IMR-90 (cell line): ENCODE data around the gene DHRS7C. TPM values are rescaled to one million over a fixed set of nuclear protein-coding genes. Genes with fewer than 3 reads are reported as not detected.

Source experiments
- ATAC-seq: fragments of 200-7000 bp; cut with Tn5 transposase; 2 replicates; pipeline ENCODE4 v1.9.1; 2020; ENCODE audit warnings: low read depth, mild to moderate bottlenecking, moderate library complexity
- BruUV-seq: library from RNA; stranded (reverse); fragments of 400-500 nt; replicated peaks from 2 replicates; lab custom pipeline; 2021; lab: Mats Ljungman, UMichigan
- CTCF ChIA-PET: fragments of 300-600 bp; formaldehyde crosslinking; extraction: SDS; loops from one replicate; lab custom pipeline; 2021; ENCODE audit warnings: antibody characterized with exemption; lab: Yijun Ruan, JAX
- POLR2A ChIA-PET: fragments of 300-600 bp; sonication (Branson Sonifier 250); formaldehyde crosslinking; loops from one replicate; lab custom pipeline; 2022; ENCODE audit warnings: antibody characterized with exemption; ENCODE audit not compliant: unreplicated experiment; lab: Charles Lee
- DNase-seq: peaks from one replicate; pipeline ENCODE4 v3.0.0; 2013
- H2AFZ ChIP-seq: replicated peaks from 2 replicates; pipeline ENCODE3; 2013; ENCODE audit warnings: low read length, mild to moderate bottlenecking; ENCODE audit not compliant: poor library complexity
- H2AK5ac ChIP-seq: 2 replicates; pipeline ENCODE4 v1.6.1; 2013; ENCODE audit warnings: low read depth, low read length, inconsistent platforms
- H2AK9ac ChIP-seq: replicated peaks from 2 replicates; pipeline ENCODE3; 2013; ENCODE audit warnings: mild to moderate bottlenecking, low read depth, low read length, moderate library complexity; ENCODE audit not compliant: poor library complexity
- H2BK120ac ChIP-seq: 2 replicates; pipeline ENCODE4 v1.6.1; 2013; ENCODE audit warnings: low read depth, low read length, inconsistent platforms
- H2BK15ac ChIP-seq: 3 replicates; pipeline ENCODE4 v1.6.1; 2013; ENCODE audit warnings: low read depth, low read length, inconsistent platforms
- H2BK20ac ChIP-seq: 2 replicates; pipeline ENCODE4 v1.6.1; 2013; ENCODE audit warnings: low read depth, mild to moderate bottlenecking, inconsistent platforms, low read length, moderate library complexity
- H2BK5ac ChIP-seq: 2 replicates; pipeline ENCODE4 v1.6.1; 2013; ENCODE audit warnings: mild to moderate bottlenecking, low read depth, low read length, inconsistent platforms; ENCODE audit not compliant: poor library complexity, severe bottlenecking
- H3K14ac ChIP-seq: replicated peaks from 2 replicates; pipeline ENCODE4 v1.6.1; 2013; ENCODE audit warnings: low read depth, low read length, inconsistent platforms
- H3K18ac ChIP-seq: 2 replicates; pipeline ENCODE4 v1.6.1; 2013; ENCODE audit warnings: low read depth, low read length, control low read depth
- H3K23ac ChIP-seq: 2 replicates; pipeline ENCODE4 v1.6.1; 2013; ENCODE audit warnings: low read depth, low read length, inconsistent platforms
- H3K27ac ChIP-seq: 2 replicates; pipeline ENCODE4 v1.5.1; 2013; ENCODE audit warnings: mild to moderate bottlenecking, control low read depth, low read length; ENCODE audit not compliant: insufficient read depth
- H3K27me3 ChIP-seq: 2 replicates; pipeline ENCODE4 v1.6.1; 2013; ENCODE audit warnings: low read length; ENCODE audit not compliant: control insufficient read depth, insufficient read depth
- H3K36me3 ChIP-seq: 2 replicates; pipeline ENCODE4 v1.6.1; 2013; ENCODE audit warnings: low read length, mixed read lengths; ENCODE audit not compliant: control insufficient read depth, insufficient read depth
- H3K4ac ChIP-seq: 2 replicates; pipeline ENCODE4 v1.6.1; 2013; ENCODE audit warnings: low read depth, low read length, inconsistent platforms
- H3K4me1 ChIP-seq: 2 replicates; pipeline ENCODE4 v1.6.1; 2013; ENCODE audit warnings: low read length, mixed read lengths; ENCODE audit not compliant: control insufficient read depth, insufficient read depth
- H3K4me2 ChIP-seq: 2 replicates; pipeline ENCODE4 v1.6.1; 2013; ENCODE audit warnings: low read depth, mild to moderate bottlenecking, control low read depth, low read length, moderate library complexity
- H3K4me3 ChIP-seq: 2 replicates; pipeline ENCODE4 v1.5.1; 2013; ENCODE audit warnings: low read depth, mild to moderate bottlenecking, control low read depth, low read length, moderate library complexity; ENCODE audit not compliant: insufficient read depth
- H3K56ac ChIP-seq: 2 replicates; pipeline ENCODE4 v1.6.1; 2013; ENCODE audit warnings: low read length, inconsistent platforms; ENCODE audit not compliant: insufficient read depth; ENCODE audit errors: extremely low read depth
- H3K79me1 ChIP-seq, 2 experiments: 2 replicates each; pipeline ENCODE4 v1.6.1; 2013; ENCODE audit warnings: low read length in 2 of 2, inconsistent platforms in 1 of 2, low read depth in 1 of 2
- H3K9ac ChIP-seq: 2 replicates; pipeline ENCODE4 v1.6.1; 2013; ENCODE audit warnings: low read depth, low read length, control low read depth
- H3K9me1 ChIP-seq: 2 replicates; pipeline ENCODE4 v1.6.1; 2013; ENCODE audit warnings: low read length, inconsistent platforms; ENCODE audit not compliant: insufficient read depth
- H3K9me3 ChIP-seq: 2 replicates; pipeline ENCODE4 v1.6.1; 2013; ENCODE audit warnings: low read length; ENCODE audit not compliant: control insufficient read depth, insufficient read depth
- H4K20me1 ChIP-seq: 2 replicates; pipeline ENCODE4 v1.6.1; 2013; ENCODE audit warnings: low read length, inconsistent platforms; ENCODE audit not compliant: insufficient read depth
- H4K5ac ChIP-seq: 2 replicates; pipeline ENCODE4 v1.6.1; 2013; ENCODE audit warnings: mild to moderate bottlenecking, low read depth, low read length, control low read depth
- H4K8ac ChIP-seq, 2 experiments: 2 replicates each; pipeline ENCODE4 v1.6.1; 2013; ENCODE audit warnings: low read depth in 2 of 2, low read length in 2 of 2, control low read depth in 1 of 2, inconsistent platforms in 1 of 2
- H4K91ac ChIP-seq: 2 replicates; pipeline ENCODE4 v1.6.1; 2013; ENCODE audit warnings: low read depth, low read length, inconsistent platforms; ENCODE audit not compliant: insufficient read depth
- CEBPB ChIP-seq: IDR thresholded peaks from 2 replicates; pipeline ENCODE4 v1.6.1; 2012; ENCODE audit warnings: low read depth, low read length, improper control_type of control experiment
- FOS ChIP-seq: fragments of 150-350 bp; IDR thresholded peaks from 2 replicates; pipeline ENCODE4 v1.6.1; 2016; ENCODE audit warnings: low read depth, low read length
- MAFK ChIP-seq: IDR thresholded peaks from 2 replicates; pipeline ENCODE4 v1.6.1; 2012; ENCODE audit warnings: low read depth, low read length, improper control_type of control experiment
- MXI1 ChIP-seq: IDR thresholded peaks from 2 replicates; pipeline ENCODE4 v1.6.1; 2012; ENCODE audit warnings: low read depth, mild to moderate bottlenecking, low read length, moderate library complexity, borderline replicate concordance
- WGBS, 2 experiments: methylation state at CpG; one replicate each; pipeline versions ENCODE4 v1.1.5 to v1.1.7; 2013; ENCODE audit warnings: missing lambda C conversion rate in 2 of 2; ENCODE audit not compliant: insufficient read length in 1 of 2; ENCODE audit errors: extremely low coverage in 2 of 2; 5-methylcytosine and 5-hydroxymethylcytosine counted together
- dilution Hi-C: fragments of 300-500 bp; cut with HindIII; formaldehyde crosslinking; loops from one replicate; pipeline ENCODE4 v1.14.3; 2018; ENCODE audit warnings: low sequenced_read_pairs; ENCODE audit not compliant: unreplicated experiment
- in situ Hi-C: fragments of 300-500 bp; cut with MboI; formaldehyde crosslinking; loops from 3 replicates; pipeline ENCODE4 v1.14.3; 2019; ENCODE audit warnings: low sequenced_read_pairs, inconsistent platforms, mixed read lengths
- intact Hi-C: fragments of 100-400 bp; cut with micrococcal nuclease; formaldehyde crosslinking; loops from 2 replicates; pipeline ENCODE4 v1.10.0; 2022
- polyA plus RNA-seq, 3 experiments: library from polyadenylated mRNA; depleted of rRNA; stranded (reverse); fragments of >200 nt; gene quantifications; 2 replicates each; pipeline ENCODE4 v1.2.3, GENCODE V29; 2012; ENCODE audit warnings: low replicate concordance in 1 of 3
- total RNA-seq: library from RNA; depleted of rRNA; stranded (reverse); fragments of >200 nt; gene quantifications from 2 replicates; pipeline ENCODE4 v1.2.3, GENCODE V29; 2012

Gene DHRS7C
- total and polyA plus RNA-seq, 2 of the 4 experiments (the other 2 are of a cell fraction) = not detected

- no peak within 1 kb of the TSS for H3K14ac ChIP-seq
- H2BK15ac ChIP-seq = no peak within 1 kb of the TSS
- CTCF ChIA-PET = no interaction called here
- no peak within 1 kb of the TSS for H4K5ac ChIP-seq
- no peaks in the 10 kb centered on the region for H3K9me1 ChIP-seq
- H4K91ac ChIP-seq = no peak within 1 kb of the TSS
- no peak within 1 kb of the TSS for H3K4me2 ChIP-seq
- H3K27ac ChIP-seq = no peak within 1 kb of the TSS
- no peak within 1 kb of the TSS for H3K56ac ChIP-seq
- 54% methylated on average over 9 of the region's 21 CpGs; no CpG with 5 or more reads in 1 of the 2 experiments for WGBS, 2 experiments
- H2AFZ ChIP-seq = peak within 1 kb of the TSS; percentile 14
- dilution Hi-C loops (no loop called here), intact Hi-C loops (no loop called here), in situ Hi-C loops (no loop called here)
- no peak within 1 kb of the TSS for H2BK120ac ChIP-seq
- no TSS peak for BruUV-seq
- no peak within 1 kb of the TSS for H2AK9ac ChIP-seq
- no peak for TF ChIP-seq CEBPB
- TF ChIP-seq MXI1 = no peak
- TF ChIP-seq FOS = no peak
- no peak for TF ChIP-seq MAFK
- no peak within 1 kb of the TSS for H2BK5ac ChIP-seq
- no peaks in the 10 kb centered on the region for H4K20me1 ChIP-seq
- POLR2A ChIA-PET = no interaction called here
- H3K23ac ChIP-seq = no peak within 1 kb of the TSS
- DNase-seq = no peak
- no peak within 1 kb of the TSS for H3K4me3 ChIP-seq
- no peak within 1 kb of the TSS for H3K4ac ChIP-seq
- no peak within 1 kb of the TSS for H2AK5ac ChIP-seq
- no peaks in the 10 kb centered on the region for H3K27me3 ChIP-seq
- no peak within 1 kb of the TSS for H3K9ac ChIP-seq
- no peaks in the 10 kb centered on the region for H3K36me3 ChIP-seq
- no peak for ATAC-seq
- no peak within 1 kb of the TSS for H2BK20ac ChIP-seq
- no peaks in the 10 kb centered on the region for H3K79me1 ChIP-seq
- H3K18ac ChIP-seq = no peak within 1 kb of the TSS
- H3K4me1 ChIP-seq = no peaks in the 10 kb centered on the region; the same call in 1 of the 2 replicates
- no peak within 1 kb of the TSS for H4K8ac ChIP-seq
- no peaks in the 10 kb centered on the region for H3K9me3 ChIP-seq
These were observed 34.3 kb upstream of the DHRS7C start, which contains the start of gene GLP2R for GRCh38 chr17:9825641-9826150. Gene GLP2R (plus strand): TSS chr17:9825924. CDS start chr17:9826064, 140 bp downstream.
